GM19035 (cell line): ENCODE data around the gene CPXM1.
"Not testable (repeated sequence)": the region's sequence is repeated elsewhere in the genome, so short reads cannot be mapped to it uniquely, and the experiment has no call there.

Source experiments
- ATAC-seq: cut with Tn5 transposase; IDR thresholded peaks from one replicate; pipeline ENCODE4 v1.9.1; 2021; ENCODE audit not compliant: unreplicated experiment

CPXM1 gene

GRCh38 chr20:2822073-2822472 lies 21.6 kb upstream of the CPXM1 start:
- no peak for ATAC-seq

GRCh38 chr20:2820896-2821869 lies 20.8 kb upstream of the CPXM1 start:
- ATAC-seq = no peak

GRCh38 chr20:2820084-2820895 lies 19.9 kb upstream of the CPXM1 start:
- no peak for ATAC-seq

GRCh38 chr20:2817891-2818595 lies 17.6 kb upstream of the CPXM1 start:
- no peak for ATAC-seq

GRCh38 chr20:2817341-2817726 lies 16.9 kb upstream of the CPXM1 start:
- no peak for ATAC-seq

- ATAC-seq = no peak
Measured at GRCh38 chr20:2816583-2817340, 16.3 kb upstream of the CPXM1 start.

GRCh38 chr20:2816030-2816582 lies 15.7 kb upstream of the CPXM1 start, which contains the start of gene TMEM239:
TSS of gene TMEM239 (plus strand) at chr20:2816364. CDS start at chr20:2816555, 191 bp downstream.
- no peak for ATAC-seq

GRCh38 chr20:2815242-2815900 lies 14.9 kb upstream of the CPXM1 start:
- ATAC-seq = no peak

- no peak for ATAC-seq
Measured at GRCh38 chr20:2814587-2815051, 14.2 kb upstream of the CPXM1 start, which contains the start of gene C20orf141. TSS of gene C20orf141 (plus strand) at chr20:2814987. CDS start at chr20:2815185, 198 bp downstream.

- ATAC-seq = no peak
Measured at GRCh38 chr20:2814076-2814475, 13.6 kb upstream of the CPXM1 start.

- no peak for ATAC-seq
Measured at GRCh38 chr20:2812189-2812588, 11.8 kb upstream of the CPXM1 start.

GRCh38 chr20:2809690-2810089 lies 9.3 kb upstream of the CPXM1 start:
- ATAC-seq = no peak

- ATAC-seq = not testable (repeated sequence)
Measured at GRCh38 chr20:2807929-2808328, 7.5 kb upstream of the CPXM1 start.

GRCh38 chr20:2807019-2807418 lies 6.6 kb upstream of the CPXM1 start:
- no peak for ATAC-seq

GRCh38 chr20:2806351-2806701 lies 5.9 kb upstream of the CPXM1 start:
- no peak for ATAC-seq

- ATAC-seq = no peak
Measured at GRCh38 chr20:2805689-2806350, 5.4 kb upstream of the CPXM1 start.

GRCh38 chr20:2804852-2805688 lies 4.6 kb upstream of the CPXM1 start:
- no peak for ATAC-seq
